NCI-H446 (cell line): ENCODE data around the gene CIZ1.

ENCODE experiments used
- DNase-seq, 2 experiments: peaks; one replicate each; lab custom pipeline; 2025; lab: John Stamatoyannopoulos, UW

CIZ1 gene

DNA sequence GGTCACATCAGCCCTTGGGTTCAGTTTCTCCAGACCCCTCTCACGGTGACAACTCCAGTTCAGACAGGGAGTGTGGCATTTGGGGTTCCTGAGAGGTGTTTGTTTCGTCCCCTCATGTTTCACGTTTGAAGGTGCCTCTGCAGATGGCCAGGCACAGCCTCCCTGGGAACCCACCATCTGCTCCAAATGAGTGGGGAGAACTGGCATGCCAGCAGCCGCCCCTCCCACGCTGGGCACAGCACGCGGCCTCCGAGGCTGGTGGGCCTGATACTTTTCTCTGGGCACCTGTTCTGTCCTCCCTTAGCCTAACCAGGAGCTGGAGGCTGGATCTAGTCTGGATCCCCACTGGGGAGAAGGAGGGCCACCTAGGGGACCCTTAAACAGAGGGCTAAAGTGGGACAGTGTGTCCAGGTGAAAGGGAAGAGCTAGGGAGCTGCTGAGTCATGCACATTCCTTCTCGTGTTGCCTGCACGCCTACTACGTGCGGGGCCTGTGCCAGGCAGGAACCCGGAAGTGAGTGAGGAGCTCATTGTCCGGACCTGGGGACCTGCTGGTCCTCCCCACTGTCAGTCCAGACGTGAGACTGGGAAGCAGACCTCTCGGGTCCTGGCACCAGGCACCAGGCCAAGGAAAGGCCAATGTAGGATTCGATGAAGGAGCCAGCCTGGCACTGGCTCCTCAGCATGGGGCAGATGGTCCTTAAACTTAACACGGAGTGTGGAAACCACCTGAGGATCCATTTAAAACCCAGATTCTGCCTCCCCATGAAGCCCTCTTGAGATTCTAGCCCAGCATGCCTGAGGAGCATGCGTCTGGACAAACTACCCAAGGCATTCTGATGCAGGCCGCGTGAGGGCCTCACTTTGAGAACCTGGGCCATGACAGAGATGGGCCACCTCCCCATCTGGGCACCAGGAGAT is 23.5 kb upstream of the CIZ1 start:
- DNase-seq = peak in 1 of 2 experiments; percentile 8

DNA sequence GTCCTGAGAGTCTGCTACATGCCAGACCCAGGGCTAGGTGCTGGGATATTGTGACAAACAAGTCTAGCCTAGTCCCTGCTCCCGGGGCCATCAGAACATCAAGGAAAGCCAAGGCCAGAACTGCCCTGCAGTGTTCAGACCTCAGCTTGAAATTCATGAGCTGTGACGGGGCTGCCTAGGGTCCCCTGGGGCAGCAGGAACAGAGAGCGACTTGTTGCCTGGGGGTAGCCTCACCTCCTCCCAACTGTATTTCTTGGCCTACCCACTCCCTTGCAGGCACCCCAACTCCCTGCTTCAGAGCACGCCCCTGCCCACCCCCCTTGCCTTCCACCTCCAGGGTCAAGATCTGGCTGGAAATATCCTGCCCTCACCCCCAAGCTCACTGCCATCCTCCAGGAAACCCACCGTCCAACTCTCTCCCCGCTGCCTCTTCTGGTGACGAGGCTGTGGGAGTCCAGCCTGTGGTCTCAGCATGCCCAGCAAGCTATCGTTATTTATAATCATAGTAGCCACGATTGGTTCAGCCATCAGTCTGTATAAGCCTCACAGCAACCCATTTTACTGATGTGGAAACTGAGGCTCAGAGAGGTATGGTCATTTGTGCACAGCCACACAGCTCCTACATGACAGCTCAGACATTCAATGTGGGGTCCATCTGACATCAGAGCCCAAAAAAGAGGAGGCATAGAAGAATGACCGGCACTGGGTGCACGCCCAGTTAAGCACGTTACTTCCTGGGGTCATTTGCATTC is 22.6 kb upstream of the CIZ1 start:
- DNase-seq = no peak

DNA sequence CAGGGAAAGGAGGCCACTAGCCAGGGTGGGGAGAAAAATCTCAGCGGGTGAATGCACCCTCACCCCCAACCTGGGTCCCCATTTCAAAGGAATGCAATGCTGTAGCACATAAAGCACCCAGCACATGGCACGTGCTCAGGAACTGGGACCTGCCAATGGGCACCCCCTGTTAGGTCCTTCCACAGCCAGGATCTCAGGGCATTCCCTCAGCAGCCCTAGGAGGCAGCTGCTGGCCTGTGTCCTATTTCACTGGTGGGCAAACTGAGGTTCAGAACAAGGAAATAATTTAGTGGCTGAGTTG is 20.6 kb upstream of the CIZ1 start:
- DNase-seq = no peak

DNA sequence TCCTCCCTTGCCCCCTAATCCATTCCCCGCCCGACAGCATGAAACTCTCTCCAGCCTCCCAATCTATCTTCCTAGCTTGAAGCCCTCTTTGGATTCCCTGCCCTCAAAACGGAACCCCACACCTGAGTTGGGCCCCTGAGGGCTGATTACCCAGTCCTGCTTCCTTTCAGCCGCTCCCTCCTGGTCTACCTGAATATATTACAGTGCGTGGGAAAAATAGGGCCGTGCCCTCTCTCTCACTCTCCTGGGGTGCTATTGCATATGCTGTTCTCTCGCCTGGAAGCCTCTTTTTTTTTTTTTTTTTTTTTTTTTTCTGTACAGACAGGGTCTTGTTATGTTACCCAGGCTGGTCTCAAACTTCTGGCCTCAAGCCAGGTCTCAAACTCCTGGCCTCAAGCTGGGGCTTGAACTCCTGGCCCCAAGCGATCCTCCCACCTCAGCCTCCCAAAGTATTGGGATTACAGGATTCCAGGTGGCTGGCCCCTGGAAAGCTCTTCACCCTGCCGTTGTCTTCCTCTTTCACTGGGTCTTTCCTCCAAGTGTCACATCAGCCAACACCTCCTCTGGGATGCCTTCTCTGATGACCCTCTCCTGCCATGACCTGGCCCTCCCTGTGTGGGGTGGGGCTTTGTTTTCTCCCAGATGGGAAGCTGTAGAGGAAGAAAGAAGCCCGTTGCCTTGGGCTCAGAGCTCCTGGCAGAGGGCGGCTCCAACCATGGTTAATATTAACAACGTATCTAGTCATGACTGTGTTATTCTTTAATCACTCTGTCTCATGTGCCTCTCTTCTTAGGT is 20.0 kb upstream of the CIZ1 start:
- no peak for DNase-seq

DNA sequence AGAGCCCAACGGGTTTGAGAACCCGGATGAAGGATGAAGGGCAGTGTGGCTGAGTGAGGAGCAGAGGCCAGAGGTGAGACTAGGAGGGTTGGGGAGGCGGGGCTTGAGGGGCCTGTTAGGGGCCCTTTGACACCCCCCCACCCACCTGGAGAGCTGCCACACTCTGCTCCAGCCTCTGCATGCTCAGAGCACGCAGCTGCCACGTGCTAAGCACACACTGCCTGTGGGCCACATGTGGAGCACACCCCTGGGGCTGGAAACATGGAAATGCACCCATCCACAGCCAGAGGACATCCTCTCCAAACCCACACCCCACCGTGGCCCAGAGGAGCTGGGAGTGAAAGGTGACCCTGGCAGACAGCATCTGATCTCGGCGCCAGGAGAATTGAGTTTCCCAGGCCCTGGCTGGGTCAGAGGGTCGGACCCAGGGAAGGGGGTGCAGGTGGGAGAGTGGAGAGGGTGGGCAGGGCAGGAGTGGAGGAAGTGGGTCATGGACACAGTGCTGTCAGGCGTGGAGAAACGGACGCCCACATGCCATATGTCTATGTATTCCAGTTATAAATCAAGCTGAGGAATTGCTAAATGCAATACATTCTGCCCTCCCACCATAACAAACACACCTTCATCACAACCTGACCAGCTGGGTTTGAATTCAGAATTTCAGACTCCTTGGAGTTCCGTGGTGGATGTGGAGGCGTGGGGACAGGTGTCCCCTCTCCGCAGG is 17.7 kb upstream of the CIZ1 start:
- no peak for DNase-seq

DNA sequence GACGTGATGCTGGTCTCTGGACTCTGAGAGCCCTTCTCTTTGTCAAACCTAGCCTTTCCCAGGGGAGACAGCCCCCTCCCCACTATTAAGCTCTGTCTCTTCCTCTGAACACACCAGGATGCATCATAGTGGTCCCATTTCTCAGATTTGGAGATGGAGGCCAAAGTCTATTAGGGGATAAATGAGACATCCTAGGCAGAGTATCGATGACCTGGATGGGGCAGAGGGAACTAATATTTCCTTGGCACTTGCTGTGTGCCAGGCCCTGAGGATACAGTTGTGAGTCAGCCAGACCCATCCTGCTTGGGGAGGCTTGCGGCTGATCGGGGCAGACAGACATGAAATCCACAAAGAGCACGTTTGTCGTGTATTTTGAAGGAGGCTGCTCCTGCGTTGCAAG is 17.0 kb upstream of the CIZ1 start:
- no peak for DNase-seq

DNA sequence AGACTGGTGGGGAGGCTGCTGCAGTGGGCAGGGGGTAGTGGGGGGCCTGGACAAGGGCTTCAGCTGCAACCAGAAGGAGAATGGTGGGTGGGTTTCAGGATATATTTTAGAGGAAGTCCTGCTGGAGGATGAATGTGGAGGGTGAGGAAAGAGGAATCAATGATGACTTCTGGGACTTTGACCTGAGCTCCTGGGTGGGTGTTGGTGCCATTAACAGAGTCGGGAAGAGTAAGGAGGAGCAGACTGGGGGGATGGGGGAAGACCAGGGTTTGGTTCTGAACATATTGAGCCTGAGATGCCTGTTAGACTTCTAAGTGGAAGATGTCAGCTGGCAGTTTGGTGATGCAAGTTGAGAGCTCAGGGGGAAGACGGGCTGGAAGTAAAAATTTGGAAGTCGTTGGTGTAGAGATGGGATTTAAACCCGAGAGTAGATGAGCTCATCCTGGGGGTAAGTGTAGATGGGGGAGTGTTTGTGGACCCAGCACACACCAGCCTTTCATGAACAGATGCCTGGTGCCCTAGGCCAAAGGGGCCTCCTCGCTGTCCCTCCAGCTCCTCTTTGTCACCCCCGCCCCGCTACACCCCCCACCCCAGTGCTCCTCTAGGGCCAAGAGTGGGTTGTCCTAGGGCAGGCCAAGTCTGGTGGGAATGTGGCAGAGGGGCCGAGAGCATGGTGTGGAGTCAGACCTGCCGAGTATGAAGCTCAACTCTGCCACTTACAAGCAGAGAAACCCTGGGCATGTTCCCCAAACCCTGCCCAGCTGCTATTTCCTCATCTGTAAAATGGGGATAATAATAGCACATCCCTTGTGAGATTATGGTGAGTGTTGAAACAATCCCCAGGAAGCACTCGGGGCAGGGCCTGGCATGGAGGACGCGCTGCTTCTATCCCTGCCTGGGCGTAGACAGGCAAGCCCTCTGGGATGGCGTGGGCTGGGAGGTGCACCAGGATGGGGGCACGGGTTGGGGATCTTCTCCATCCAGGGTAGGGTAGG is 15.8 kb upstream of the CIZ1 start:
- no peak for DNase-seq

DNA sequence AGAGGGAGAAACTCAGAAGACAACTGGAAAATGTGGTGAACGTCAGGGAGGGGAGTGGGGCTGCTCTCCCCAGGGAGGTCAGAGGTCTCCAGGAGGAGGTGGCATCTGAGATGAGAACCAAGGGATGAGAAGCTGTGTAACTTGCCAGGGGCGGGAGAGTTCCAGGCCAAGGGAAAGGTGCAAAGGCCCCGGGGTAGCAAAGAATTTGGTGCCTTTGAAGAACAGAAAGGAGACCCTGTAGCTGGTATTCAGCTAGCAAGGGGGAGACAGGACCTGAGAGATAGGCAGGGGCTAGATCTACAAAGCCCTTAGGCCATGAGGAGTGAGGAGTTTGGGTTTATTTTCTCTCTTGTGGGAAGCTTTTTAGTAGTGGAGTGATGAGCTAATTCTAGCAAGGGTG is 15.1 kb upstream of the CIZ1 start:
- DNase-seq = no peak

DNA sequence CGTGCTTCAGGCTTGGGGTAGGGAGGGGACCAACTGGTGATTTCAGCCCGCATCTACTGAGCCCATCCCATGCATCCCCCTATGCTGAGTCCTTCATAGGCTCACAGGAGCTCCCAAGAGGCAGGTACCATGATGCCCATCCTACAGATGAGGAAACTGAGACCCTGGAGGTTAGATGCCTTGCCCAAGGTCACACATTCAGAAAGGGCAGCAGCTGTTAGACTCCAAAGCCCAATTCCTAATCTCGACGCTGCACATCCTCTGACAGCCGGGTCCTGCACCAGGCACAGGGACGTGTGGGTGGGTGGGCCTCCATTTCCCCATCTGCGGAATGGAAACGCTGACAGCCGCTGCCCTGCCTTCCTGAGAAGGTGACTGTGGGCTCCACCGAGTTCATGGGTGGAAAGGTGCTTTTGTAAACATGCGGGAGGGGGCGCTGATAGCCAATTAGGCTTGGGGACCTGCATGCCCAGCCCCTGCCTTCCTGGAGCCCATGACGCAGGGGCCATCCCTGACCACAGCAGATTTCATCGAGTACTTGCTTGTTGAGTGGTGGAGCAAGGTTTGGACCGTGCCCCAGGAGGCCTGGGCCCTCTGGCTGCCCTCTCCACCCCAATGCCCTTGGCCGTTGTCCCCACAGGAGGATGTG is 14.0 kb upstream of the CIZ1 start:
- no peak for DNase-seq

DNA sequence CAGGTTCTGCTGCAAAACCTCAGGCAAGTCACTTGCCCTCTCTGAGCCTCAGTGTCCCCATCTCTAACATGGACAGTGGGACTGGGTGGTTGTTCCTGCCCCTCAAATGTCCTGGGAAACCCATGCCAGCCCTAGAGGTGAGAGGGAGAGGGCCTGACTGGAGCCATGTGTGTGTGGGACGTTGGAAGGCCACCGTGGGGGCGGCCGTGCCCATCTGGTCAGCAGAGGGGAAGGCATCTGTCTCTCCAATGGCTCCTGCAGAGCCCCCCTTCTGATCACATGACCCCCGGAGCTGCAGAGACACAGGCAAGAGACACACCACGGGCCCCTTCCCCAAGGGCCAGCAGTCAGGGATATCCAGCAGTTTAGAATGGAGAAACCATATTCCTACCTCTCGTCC is 13.5 kb upstream of the CIZ1 start:
- no peak for DNase-seq

DNA sequence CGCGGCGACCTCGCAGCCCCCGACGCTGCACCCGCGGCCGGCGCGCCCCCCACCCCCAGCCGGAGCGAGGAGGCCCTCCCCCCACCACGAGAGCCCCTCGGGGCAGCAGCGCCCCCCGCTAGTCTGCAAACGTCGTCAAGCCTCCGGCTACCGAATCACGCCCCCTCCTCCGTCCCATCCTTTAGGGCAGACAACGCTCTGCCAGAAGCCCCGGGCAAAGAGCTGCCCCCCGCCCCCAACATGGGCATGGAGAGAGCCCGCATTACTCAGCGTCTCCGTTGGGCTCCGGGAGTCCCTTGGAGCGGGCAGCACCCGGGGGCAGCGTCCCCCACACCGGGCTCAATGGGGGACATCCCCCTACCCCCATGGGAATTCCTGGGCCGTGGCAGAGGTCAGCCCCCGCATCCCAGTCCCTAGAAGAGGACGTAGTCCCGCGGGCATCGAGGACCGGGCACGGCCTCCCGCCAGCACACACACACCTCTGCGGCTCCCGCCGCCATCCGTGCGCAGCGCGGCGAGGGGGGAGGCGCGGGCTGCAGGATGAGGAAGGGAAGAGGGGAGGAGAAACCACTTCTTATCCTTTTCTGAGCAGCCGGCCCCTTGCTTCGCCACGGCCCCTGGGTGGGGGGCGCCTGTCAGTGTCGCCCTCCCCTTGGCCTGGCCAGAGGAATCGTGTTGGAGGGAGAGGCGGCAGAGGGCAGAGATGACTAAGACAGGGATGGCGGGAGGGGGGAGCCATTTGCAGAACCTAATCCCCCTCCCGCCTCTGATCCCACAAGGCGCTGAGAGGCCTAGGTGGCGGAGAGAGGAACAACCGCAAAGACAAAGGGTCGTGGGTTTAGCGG is 12.6 kb upstream of the CIZ1 start:
- peak in 1 of 2 experiments; percentile 16 for DNase-seq

DNA sequence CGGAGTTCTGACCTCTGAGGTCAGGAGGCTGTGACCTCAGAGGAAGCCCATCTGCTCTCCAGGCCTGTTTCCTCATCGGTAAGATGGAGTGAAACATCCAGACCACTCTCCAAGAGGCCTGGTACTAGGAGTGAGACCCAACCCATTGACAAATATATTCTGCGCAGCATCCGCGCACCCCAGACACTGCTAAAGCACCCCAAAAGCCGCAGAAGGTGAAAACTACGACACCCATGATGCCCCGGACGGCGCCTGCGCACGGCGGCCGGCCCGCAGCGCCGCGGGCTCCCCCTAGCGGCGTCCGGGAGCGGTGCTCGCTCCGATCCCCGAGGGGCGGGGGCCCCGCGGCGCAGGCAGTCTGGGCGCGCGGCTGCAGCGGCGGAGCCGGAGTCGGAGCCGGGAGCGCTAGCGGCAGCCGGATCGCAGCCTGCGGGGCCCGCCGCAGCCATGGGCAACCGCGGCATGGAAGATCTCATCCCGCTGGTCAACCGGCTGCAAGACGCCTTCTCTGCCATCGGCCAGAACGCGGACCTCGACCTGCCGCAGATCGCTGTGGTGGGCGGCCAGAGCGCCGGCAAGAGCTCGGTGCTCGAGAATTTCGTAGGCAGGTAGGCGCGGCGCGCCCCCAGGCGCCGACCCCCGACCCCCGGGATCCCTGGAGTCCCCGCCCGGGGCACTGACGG is 11.8 kb upstream of the CIZ1 start, which contains the start of gene DNM1:
Gene DNM1, plus strand, starts transcription at position 356 of the 683 bp plus-strand sequence. Its CDS starts 92 bp downstream, at position 448.
- DNase-seq = peak in 1 of 2 experiments; percentile 69

DNA sequence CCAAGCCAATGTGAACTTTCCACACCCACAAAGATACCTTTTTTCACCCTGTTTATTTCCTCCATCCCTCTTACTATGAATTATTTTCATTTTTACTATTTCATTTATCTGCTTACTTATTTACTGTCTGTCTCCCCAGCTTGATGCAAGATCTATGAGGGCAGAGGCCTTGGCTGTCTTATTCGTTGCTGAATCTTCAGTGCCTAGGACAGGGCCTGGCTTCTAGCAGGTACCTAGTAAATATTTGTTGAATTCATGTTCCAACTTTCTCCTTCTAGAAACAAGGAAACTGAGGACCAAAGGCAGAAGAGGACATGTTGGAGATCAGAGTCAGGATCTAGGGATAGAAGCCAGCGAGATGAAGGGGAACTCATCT is 11.3 kb upstream of the CIZ1 start:
- no peak for DNase-seq

DNA sequence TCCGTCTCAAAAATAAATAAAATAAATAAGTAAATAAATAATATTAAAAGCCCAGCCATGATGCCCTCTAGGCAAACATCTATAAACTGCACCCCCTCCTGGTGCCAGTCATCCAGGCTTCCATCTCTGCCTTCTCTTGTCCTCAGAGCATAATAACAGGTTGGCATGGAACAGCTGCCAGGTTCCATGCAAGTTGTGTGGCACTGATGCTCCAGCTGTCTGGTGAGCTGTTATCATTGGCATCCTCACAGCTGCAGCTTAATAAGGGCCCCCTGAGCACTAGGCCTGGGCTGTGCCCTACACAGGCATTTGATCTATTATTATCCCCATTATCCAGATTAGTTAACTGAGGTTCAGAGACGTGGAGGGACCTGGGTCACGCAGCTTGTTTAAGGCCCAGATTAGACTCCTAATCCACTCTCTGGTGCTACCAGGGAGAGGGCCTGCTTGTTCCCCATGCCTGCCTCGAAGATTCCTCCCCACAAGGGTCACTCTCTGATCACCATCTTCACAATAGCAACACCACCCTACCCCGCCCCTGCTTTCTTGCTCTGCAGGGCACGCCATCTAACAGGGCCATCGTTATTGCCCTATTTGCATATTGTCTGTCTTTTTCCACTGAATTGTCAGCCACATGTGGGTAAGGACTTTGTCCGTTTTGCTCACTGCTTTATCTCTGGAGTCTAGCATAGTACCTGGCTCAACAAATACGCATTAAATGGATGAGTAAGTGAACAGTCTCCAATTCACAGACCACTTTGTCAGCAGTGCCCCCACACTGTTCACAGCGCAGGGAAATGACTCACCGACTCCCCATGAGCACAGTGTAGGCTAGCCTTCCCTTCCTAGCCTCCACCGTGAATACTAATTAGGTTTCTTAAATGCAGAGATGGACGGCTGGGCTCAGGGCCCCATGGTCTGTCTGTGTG is 10.3 kb upstream of the CIZ1 start:
- DNase-seq = no peak

DNA sequence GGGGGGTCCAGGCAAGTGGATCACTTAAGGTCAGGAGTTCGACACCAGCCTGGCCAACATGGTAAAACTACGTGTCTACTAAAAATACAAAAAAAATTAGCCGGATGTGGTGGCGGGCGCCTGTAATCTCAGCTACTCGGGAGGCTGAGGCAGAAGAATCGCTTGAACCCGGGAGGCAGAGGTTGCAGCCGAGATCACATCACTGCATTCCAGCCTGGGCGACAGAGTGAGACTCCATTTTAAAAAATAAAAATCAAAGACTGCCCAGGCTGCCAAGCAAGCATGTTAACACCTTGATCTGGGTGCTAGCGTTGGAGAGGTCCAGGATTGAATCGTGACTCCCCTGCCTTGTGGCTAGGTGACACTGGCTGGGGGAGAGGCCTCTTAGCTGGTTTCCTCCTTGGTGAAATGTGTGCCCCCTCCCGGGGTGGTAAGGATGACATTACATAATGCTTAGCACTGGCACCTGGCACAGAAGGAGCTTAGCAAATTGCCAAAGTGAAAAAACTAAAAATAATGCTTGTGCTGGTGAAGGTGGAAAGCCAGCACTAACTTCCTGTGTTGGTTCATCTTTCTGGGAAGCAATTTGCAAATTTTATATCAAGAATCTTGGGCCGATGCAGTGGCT is 2.2 kb upstream of the CIZ1 start:
- no peak for DNase-seq

DNA sequence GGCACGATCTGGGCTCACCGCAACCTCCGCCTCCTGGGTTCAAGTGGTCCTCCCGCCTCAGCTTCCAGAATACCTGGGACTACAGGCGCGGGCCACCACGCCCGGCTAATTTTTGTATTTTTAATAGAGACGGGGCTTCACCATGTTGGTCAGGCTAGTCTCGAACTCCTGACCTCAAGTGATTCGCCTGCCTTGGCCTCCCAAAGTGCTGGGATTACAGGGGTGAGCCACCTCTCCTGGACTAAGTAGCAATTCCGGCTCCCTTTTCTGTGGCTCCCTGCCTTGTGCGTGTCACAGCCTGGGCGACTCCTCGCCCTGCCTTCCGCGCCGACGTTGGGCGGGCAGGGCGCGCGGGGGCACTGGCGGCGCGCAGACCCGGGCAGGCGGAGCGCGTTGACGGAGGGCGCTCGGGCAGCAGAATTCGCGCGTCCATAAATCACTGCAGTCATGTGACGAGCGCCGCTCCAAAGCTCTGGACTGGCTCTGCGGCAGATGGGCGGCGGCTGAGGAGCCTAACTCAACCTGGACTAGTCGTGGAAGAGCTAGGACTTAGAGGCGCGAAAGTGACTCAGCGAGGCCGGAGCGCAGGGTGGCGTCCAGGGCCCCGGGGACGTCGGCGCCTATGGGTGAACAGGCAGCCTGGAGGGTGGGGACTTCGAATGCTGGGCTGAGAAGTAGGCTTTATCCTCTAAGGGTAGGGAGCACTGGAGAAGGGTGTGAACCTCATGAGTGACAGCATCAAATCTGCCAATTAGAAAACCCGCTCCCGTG is 1.4 kb upstream of the CIZ1 start:
- peak; percentile 69 to 89 for DNase-seq
